HepG2 (cell line): ENCODE data around the gene TMEM239. TPM values are rescaled to one million over a fixed set of nuclear protein-coding genes. Genes with fewer than 3 reads are reported as not detected.
A peak's percentile ranks its signal among the peaks of the same experiment; 100 is the strongest.

Source experiments
- BHLHE40 ChIP-seq: IDR thresholded peaks from 2 replicates; pipeline ENCODE4 v1.6.1; 2011; ENCODE audit warnings: low read length, improper control_type of control experiment
- CBX5 ChIP-seq: sonication (generic); formaldehyde crosslinking; IDR thresholded peaks from 2 replicates; pipeline ENCODE4 v1.4.0; 2020; ENCODE audit warnings: missing genetic modification reagents, borderline replicate concordance
- CENPBD1 ChIP-seq: sonication (generic); formaldehyde crosslinking; IDR thresholded peaks from 2 replicates; pipeline ENCODE4 v1.8.0; 2022; ENCODE audit warnings: missing genetic modification reagents, low read depth, mild to moderate bottlenecking, borderline replicate concordance
- CHD2 ChIP-seq: IDR thresholded peaks from 2 replicates; pipeline ENCODE4 v1.6.1; 2011; ENCODE audit warnings: low read depth, low read length, improper control_type of control experiment
- FOXA3 ChIP-seq: IDR thresholded peaks from 2 replicates; pipeline ENCODE4 v1.6.1; 2016; ENCODE audit warnings: missing genetic modification reagents, missing compliant biosample characterization
- FOXC1 ChIP-seq: sonication (generic); formaldehyde crosslinking; IDR thresholded peaks from 2 replicates; pipeline ENCODE4 v1.8.0; 2022; ENCODE audit warnings: mild to moderate bottlenecking, missing genetic modification reagents, borderline replicate concordance
- FOXK2 ChIP-seq: fragments of 450-650 bp; IDR thresholded peaks from 2 replicates; pipeline ENCODE4 v1.6.1; 2016
- FOXM1 ChIP-seq: sonication (generic); formaldehyde crosslinking; IDR thresholded peaks from 2 replicates; pipeline ENCODE4 v1.5.0; 2020; ENCODE audit warnings: missing genetic modification reagents
- FOXP4 ChIP-seq: sonication (generic); formaldehyde crosslinking; IDR thresholded peaks from 2 replicates; pipeline ENCODE4 v1.4.0; 2020; ENCODE audit warnings: missing genetic modification reagents
- HNRNPUL1 ChIP-seq: fragments of 200-400 bp; formaldehyde crosslinking; IDR thresholded peaks from 2 replicates; pipeline ENCODE4 v1.6.1; 2017; ENCODE audit warnings: low read depth, mild to moderate bottlenecking, low read length, moderate library complexity
- JUND ChIP-seq: sonication (generic); formaldehyde crosslinking; IDR thresholded peaks from 2 replicates; pipeline ENCODE4 v1.8.0; 2022; ENCODE audit warnings: mild to moderate bottlenecking, missing genetic modification reagents
- PREB ChIP-seq: sonication (generic); formaldehyde crosslinking; IDR thresholded peaks from 2 replicates; pipeline ENCODE4 v1.4.0; 2020; ENCODE audit warnings: missing genetic modification reagents
- RBM22 ChIP-seq: fragments of 200-400 bp; formaldehyde crosslinking; optimal IDR thresholded peaks from 2 replicates; pipeline ENCODE3; 2017; ENCODE audit warnings: mild to moderate bottlenecking, low read length, moderate library complexity
- RNF2 ChIP-seq: fragments of 450-650 bp; conservative IDR thresholded peaks from 2 replicates; pipeline ENCODE4 v1.6.1; 2016; ENCODE audit warnings: low read depth
- SMYD3 ChIP-seq: sonication (generic); formaldehyde crosslinking; IDR thresholded peaks from 2 replicates; pipeline ENCODE4 v1.8.1; 2023; ENCODE audit warnings: mild to moderate bottlenecking, missing genetic modification reagents
- SNRNP70 ChIP-seq: fragments of 200-400 bp; formaldehyde crosslinking; IDR thresholded peaks from 2 replicates; pipeline ENCODE4 v1.6.1; 2017; ENCODE audit warnings: mild to moderate bottlenecking, low read depth, low read length, moderate library complexity
- TRIM24 ChIP-seq: sonication (generic); formaldehyde crosslinking; IDR thresholded peaks from 2 replicates; pipeline ENCODE4 v1.8.0; 2022; ENCODE audit warnings: mild to moderate bottlenecking, missing genetic modification reagents
- ZNF496 ChIP-seq: sonication (generic); formaldehyde crosslinking; IDR thresholded peaks from 2 replicates; pipeline ENCODE4 v1.8.1; 2023; ENCODE audit warnings: mild to moderate bottlenecking, moderate library complexity, missing genetic modification reagents; ENCODE audit not compliant: insufficient replicate concordance
- ZNF737 ChIP-seq: sonication (generic); formaldehyde crosslinking; IDR thresholded peaks from 2 replicates; pipeline ENCODE4 v1.5.0; 2020; ENCODE audit warnings: missing genetic modification reagents, mild to moderate bottlenecking, borderline replicate concordance
- ZNF781 ChIP-seq: sonication (generic); formaldehyde crosslinking; IDR thresholded peaks from 2 replicates; pipeline ENCODE4 v1.5.1; 2020; ENCODE audit warnings: borderline replicate concordance, mild to moderate bottlenecking, missing genetic modification reagents; ENCODE audit errors: not compliant biosample characterization
- ZNF790 ChIP-seq: sonication (generic); formaldehyde crosslinking; IDR thresholded peaks from 2 replicates; pipeline ENCODE4 v1.8.0; 2022; ENCODE audit warnings: missing genetic modification reagents, mild to moderate bottlenecking, borderline replicate concordance
- polyA plus RNA-seq, 8 experiments: library from polyadenylated mRNA; depleted of rRNA in 3 of 8; stranded (reverse) in 7 of 8; unstranded in 1 of 8; fragments of >200 nt; fragmentation: Illumina TruSeq in 4 of 8; extraction: Trizol in 4 of 8; gene quantifications; 2 replicates each; pipeline versions ENCODE4 v1.2.1 to v1.2.3, GENCODE V29; 2011 to 2016; ENCODE audit warnings: low read depth in 4 of 8, missing spikeins in 1 of 8, mixed read lengths in 1 of 8; ENCODE audit not compliant: insufficient read depth in 1 of 8
- total RNA-seq, 5 experiments: library from RNA; depleted of rRNA; stranded (reverse); fragments of >200 nt; fragmentation: Illumina TruSeq; extraction: Trizol; gene quantifications; 2 replicates each; pipeline ENCODE4 v1.2.3, GENCODE V29; 2016; ENCODE audit warnings: low read depth in 1 of 5
- TF ChIP-seq, protein P1 (sequence below): IDR thresholded peaks from 2 replicates; pipeline ENCODE4 v1.6.1; 2016
- TF ChIP-seq, protein P2 (sequence below): sonication (generic); formaldehyde crosslinking; IDR thresholded peaks from 2 replicates; pipeline ENCODE4 v1.4.0; 2020; ENCODE audit warnings: mild to moderate bottlenecking, low read depth, missing genetic modification reagents

Gene TMEM239
- total and polyA plus RNA-seq, 2 of the 13 experiments (the other 11 are each of a cell fraction or from before 2014, with no cell fraction given) = not detected

DNA sequence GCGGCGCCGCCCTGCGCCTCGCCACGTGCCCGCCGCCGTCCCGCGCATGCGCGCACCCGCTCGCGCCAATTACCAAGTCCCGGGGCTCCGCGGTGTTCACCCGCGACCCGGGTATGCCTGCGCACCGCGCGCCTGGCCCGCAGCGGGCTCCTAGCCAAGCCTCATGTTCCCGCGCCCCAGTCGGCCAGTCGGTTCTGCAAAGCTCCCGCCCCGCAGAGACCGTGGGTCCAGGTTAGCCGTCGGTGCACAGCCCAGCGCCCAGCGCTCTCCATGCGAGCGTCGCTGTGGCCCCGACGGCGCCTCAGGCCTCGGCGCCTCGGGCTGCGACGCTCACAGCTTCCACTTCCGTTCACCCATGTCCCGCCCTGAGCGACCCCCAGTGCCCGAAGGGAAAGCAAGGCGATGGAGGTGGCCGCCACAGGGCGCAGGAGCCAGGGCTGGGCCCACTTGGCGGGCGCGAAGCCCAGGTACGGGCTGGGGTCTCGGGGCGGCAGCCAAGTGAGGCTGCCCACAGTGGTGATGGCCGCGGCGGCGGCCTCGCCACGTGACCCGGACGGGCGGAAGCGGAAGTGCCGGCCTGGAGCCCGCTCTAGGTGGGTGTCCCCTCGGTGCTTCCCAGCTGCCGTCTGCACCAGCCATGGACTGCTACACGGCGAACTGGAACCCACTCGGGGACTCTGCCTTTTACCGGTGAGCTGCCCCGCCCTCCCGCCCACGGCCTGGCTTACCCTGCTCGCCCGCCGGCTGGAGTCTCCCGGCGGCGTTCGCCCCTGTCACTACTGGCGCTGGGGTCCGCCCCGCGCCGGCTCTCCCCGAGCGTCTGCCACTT is 24.2 kb downstream of the TMEM239 start, which contains the start of the genes PCED1A and VPS16 (continued):
- TF ChIP-seq ZNF790 (CRISPR knock-in tag) (peak; percentile 89; the same call in 1 of the 2 replicates), ZNF781 (CRISPR knock-in tag) (peak; percentile 97), SNRNP70 (no peak), FOXM1 (CRISPR knock-in tag) (0 out of 2 replicates have a peak, but pooled peaks have one; percentile 21), TRIM24 (CRISPR knock-in tag) (no peak), CBX5 (CRISPR knock-in tag) (peak; percentile 77), JUND (CRISPR knock-in tag) (no peak), FOXC1 (CRISPR knock-in tag) (peak; percentile 99), RBM22 (no peak), FOXA3 (peak; percentile 66), FOXK2 (no peak), CHD2 (no peak), ZNF496 (CRISPR knock-in tag) (peak; percentile 10), BHLHE40 (peak; percentile 86), RNF2 (peak; percentile 99), SMYD3 (CRISPR knock-in tag) (peak; percentile 97; the same call in 1 of the 2 replicates), FOXP4 (CRISPR knock-in tag) (peak; percentile 46), PREB (CRISPR knock-in tag) (0 out of 2 replicates have a peak, but pooled peaks have one; percentile 49), ZNF737 (no peak; the same call in 1 of the 2 replicates), CENPBD1 (no peak; the same call in 1 of the 2 replicates), HNRNPUL1 (peak; percentile 70)
- TF ChIP-seq, protein P1, sequence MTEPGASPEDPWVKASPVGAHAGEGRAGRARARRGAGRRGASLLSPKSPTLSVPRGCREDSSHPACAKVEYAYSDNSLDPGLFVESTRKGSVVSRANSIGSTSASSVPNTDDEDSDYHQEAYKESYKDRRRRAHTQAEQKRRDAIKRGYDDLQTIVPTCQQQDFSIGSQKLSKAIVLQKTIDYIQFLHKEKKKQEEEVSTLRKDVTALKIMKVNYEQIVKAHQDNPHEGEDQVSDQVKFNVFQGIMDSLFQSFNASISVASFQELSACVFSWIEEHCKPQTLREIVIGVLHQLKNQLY (CRISPR knock-in tag) = peak; percentile 76
- TF ChIP-seq, protein P2, sequence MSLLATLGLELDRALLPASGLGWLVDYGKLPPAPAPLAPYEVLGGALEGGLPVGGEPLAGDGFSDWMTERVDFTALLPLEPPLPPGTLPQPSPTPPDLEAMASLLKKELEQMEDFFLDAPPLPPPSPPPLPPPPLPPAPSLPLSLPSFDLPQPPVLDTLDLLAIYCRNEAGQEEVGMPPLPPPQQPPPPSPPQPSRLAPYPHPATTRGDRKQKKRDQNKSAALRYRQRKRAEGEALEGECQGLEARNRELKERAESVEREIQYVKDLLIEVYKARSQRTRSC (CRISPR knock-in tag) = peak; percentile 51; the same call in 1 of the 2 replicates
